Femur (tissue), 1 donor: ENCODE measurements around the gene SART1.
"Not testable (repeated sequence)": the region's sequence is repeated elsewhere in the genome, so short reads cannot be mapped to it uniquely, and the experiment has no call there.

Experiments used
- DNase-seq: peaks from one replicate; pipeline ENCODE4 v3.0.0-alpha.2; 2017

The SART1 gene

GRCh38 chr11:66020618-66021357, 59.3 kb downstream of the SART1 start:
- DNase-seq = peak; percentile 49

- DNase-seq = peak; percentile 69
Measured at GRCh38 chr11:66022401-66023185, 61.1 kb downstream of the SART1 start.

- not testable (repeated sequence) for DNase-seq
Measured at GRCh38 chr11:66023186-66023440, 61.6 kb downstream of the SART1 start.

DNA sequence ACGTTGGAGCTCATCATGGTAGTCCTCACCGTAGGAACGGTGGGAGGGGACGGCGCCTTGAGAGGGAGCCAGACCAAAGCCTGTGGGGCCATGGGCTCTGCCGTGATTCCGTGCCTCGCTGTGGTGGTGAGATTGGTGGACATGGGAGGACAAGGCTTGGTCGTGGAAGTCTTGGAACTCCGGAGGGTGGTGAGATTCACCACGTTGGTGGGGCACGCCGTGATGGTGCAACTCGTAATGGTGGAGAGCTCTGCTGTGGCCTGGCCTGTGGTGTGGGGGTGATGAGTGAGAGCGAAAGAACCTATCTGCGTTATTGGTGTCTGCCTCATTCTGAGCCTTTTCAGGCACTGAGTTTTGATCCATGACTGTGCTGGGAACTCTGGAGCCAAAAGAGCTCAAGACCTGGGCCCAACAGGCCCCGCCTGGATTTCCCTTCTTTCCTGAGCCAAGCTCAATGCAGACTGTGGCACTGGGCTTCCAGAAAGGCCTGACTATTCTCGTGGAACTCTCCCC, 64.5 kb downstream of the SART1 start, which contains the start of gene CATSPER1:
Gene CATSPER1 (minus strand): TSS at position 463 of the 513 bp plus-strand sequence. CDS start 100 bp downstream, at position 363.
- no peak for DNase-seq
